ENCODE data around the gene GPC6.

GRCh38 chr13:93521307-93521706 is 294.7 kb downstream of the GPC6 start:
- no peak for TF ChIP-seq CTCF (IDR thresholded peaks at IDR 0.05 in 8 of 11, conservative IDR thresholded peaks at IDR 0.05 in 3 of 11)
- no peak for TF ChIP-seq POLR2AphosphoS5 (IDR thresholded peaks at IDR 0.05)
- no peak for TF ChIP-seq POLR2A (IDR thresholded peaks at IDR 0.05)
